HepG2 (cell line): ENCODE measurements around the gene CHST13. TPM values are rescaled to one million over a fixed set of nuclear protein-coding genes. Genes with fewer than 3 reads are reported as not detected.

Experiments
- AHR ChIP-seq: IDR thresholded peaks from 2 replicates; pipeline ENCODE4 v1.6.1; 2018; ENCODE audit warnings: missing genetic modification reagents, missing compliant biosample characterization
- HNF4A ChIP-seq: sonication (generic); formaldehyde crosslinking; IDR thresholded peaks from 2 replicates; pipeline ENCODE4 v1.4.0; 2020; ENCODE audit warnings: missing genetic modification reagents
- HOXA5 ChIP-seq: sonication (generic); formaldehyde crosslinking; IDR thresholded peaks from 2 replicates; pipeline ENCODE4 v1.4.0; 2020; ENCODE audit warnings: missing genetic modification reagents
- KAT2B ChIP-seq: fragments of 150-350 bp; IDR thresholded peaks from 2 replicates; pipeline ENCODE4 v1.6.1; 2014; ENCODE audit warnings: low read depth, low read length, borderline replicate concordance
- KLF15 ChIP-seq: sonication (generic); formaldehyde crosslinking; IDR thresholded peaks from 2 replicates; pipeline ENCODE4 v1.8.1; 2023; ENCODE audit warnings: borderline replicate concordance, mild to moderate bottlenecking, inconsistent platforms, missing genetic modification reagents, mixed read lengths
- MAZ ChIP-seq, 2 experiments: sonication (generic) in 1 of 2; formaldehyde crosslinking in 1 of 2; IDR thresholded peaks; 2 replicates each; pipeline versions ENCODE4 v1.5.0 to v1.6.1; 2012 to 2020; ENCODE audit warnings: low read depth in 2 of 2, mild to moderate bottlenecking in 2 of 2, borderline replicate concordance in 1 of 2, improper control_type of control experiment in 1 of 2, low read length in 1 of 2, missing genetic modification reagents in 1 of 2, moderate library complexity in 1 of 2
- NR2F1 ChIP-seq, 2 experiments: fragments of 450-650 bp in 1 of 2; formaldehyde crosslinking in 1 of 2; IDR thresholded peaks; 2 replicates each; pipeline versions ENCODE4 v1.5.0 to v1.6.1; 2016 to 2020; ENCODE audit warnings: mild to moderate bottlenecking in 1 of 2, missing compliant biosample characterization in 1 of 2, missing genetic modification reagents in 1 of 2, moderate library complexity in 1 of 2
- POGK ChIP-seq: sonication (generic); formaldehyde crosslinking; conservative IDR thresholded peaks from 2 replicates; pipeline ENCODE4 v1.8.0; 2022; ENCODE audit warnings: mild to moderate bottlenecking, moderate library complexity, missing genetic modification reagents
- RARA ChIP-seq: IDR thresholded peaks from 2 replicates; pipeline ENCODE4 v1.6.1; 2016; ENCODE audit warnings: missing genetic modification reagents, missing compliant biosample characterization
- SP5 ChIP-seq: IDR thresholded peaks from 2 replicates; pipeline ENCODE4 v1.6.1; 2016; ENCODE audit warnings: low read depth, borderline replicate concordance
- STAT5B ChIP-seq: sonication (generic); formaldehyde crosslinking; IDR thresholded peaks from 2 replicates; pipeline ENCODE4 v1.4.0; 2020; ENCODE audit warnings: missing genetic modification reagents
- U2AF1 ChIP-seq: fragments of 200-400 bp; formaldehyde crosslinking; optimal IDR thresholded peaks from 2 replicates; pipeline ENCODE3; 2017; ENCODE audit warnings: mild to moderate bottlenecking, low read depth, low read length
- XRCC5 ChIP-seq: fragments of 200-400 bp; formaldehyde crosslinking; optimal IDR thresholded peaks from 2 replicates; pipeline ENCODE3; 2017; ENCODE audit warnings: mild to moderate bottlenecking, low read length
- ZC3H13 ChIP-seq: sonication (generic); formaldehyde crosslinking; IDR thresholded peaks from 2 replicates; pipeline ENCODE4 v1.8.1; 2023; ENCODE audit warnings: mild to moderate bottlenecking, missing genetic modification reagents, moderate library complexity
- ZFX ChIP-seq: sonication (generic); formaldehyde crosslinking; IDR thresholded peaks from 2 replicates; pipeline ENCODE4 v1.4.0; 2020; ENCODE audit warnings: mild to moderate bottlenecking, low read depth, missing genetic modification reagents, moderate library complexity
- ZNF256 ChIP-seq: sonication (generic); formaldehyde crosslinking; conservative IDR thresholded peaks from 2 replicates; pipeline ENCODE4 v1.4.0; 2020; ENCODE audit warnings: missing genetic modification reagents
- ZNF574 ChIP-seq: sonication (generic); formaldehyde crosslinking; IDR thresholded peaks from 2 replicates; pipeline ENCODE4 v1.4.0; 2020; ENCODE audit warnings: missing genetic modification reagents
- ZNF781 ChIP-seq: sonication (generic); formaldehyde crosslinking; IDR thresholded peaks from 2 replicates; pipeline ENCODE4 v1.5.1; 2020; ENCODE audit warnings: borderline replicate concordance, mild to moderate bottlenecking, missing genetic modification reagents; ENCODE audit errors: not compliant biosample characterization
- ZNF790 ChIP-seq: sonication (generic); formaldehyde crosslinking; IDR thresholded peaks from 2 replicates; pipeline ENCODE4 v1.8.0; 2022; ENCODE audit warnings: missing genetic modification reagents, mild to moderate bottlenecking, borderline replicate concordance
- ZSCAN20 ChIP-seq: sonication (generic); formaldehyde crosslinking; IDR thresholded peaks from 2 replicates; pipeline ENCODE4 v1.4.0; 2020; ENCODE audit warnings: missing genetic modification reagents, mild to moderate bottlenecking, borderline replicate concordance
- polyA plus RNA-seq, 8 experiments: library from polyadenylated mRNA; depleted of rRNA in 3 of 8; stranded (reverse) in 7 of 8; unstranded in 1 of 8; fragments of >200 nt; fragmentation: Illumina TruSeq in 4 of 8; extraction: Trizol in 4 of 8; gene quantifications; 2 replicates each; pipeline versions ENCODE4 v1.2.1 to v1.2.3, GENCODE V29; 2011 to 2016; ENCODE audit warnings: low read depth in 4 of 8, missing spikeins in 1 of 8, mixed read lengths in 1 of 8; ENCODE audit not compliant: insufficient read depth in 1 of 8
- total RNA-seq, 5 experiments: library from RNA; depleted of rRNA; stranded (reverse); fragments of >200 nt; fragmentation: Illumina TruSeq; extraction: Trizol; gene quantifications; 2 replicates each; pipeline ENCODE4 v1.2.3, GENCODE V29; 2016; ENCODE audit warnings: low read depth in 1 of 5
- TF ChIP-seq, protein P1 (sequence below): sonication (generic); formaldehyde crosslinking; IDR thresholded peaks from 2 replicates; pipeline ENCODE4 v1.5.0; 2020; ENCODE audit warnings: mild to moderate bottlenecking, missing genetic modification reagents

The CHST13 gene
- total and polyA plus RNA-seq, 2 of the 13 experiments (the other 11 are each of a cell fraction or from before 2014, with no cell fraction given): 32.0 to 43.1 TPM

GRCh38 chr3:126523745-126524428 is at the start of gene CHST13 (continued):
- 0 out of 2 replicates have a peak, but pooled peaks have one; percentile 52 for TF ChIP-seq ZSCAN20 (CRISPR knock-in tag)
- TF ChIP-seq, protein P1, sequence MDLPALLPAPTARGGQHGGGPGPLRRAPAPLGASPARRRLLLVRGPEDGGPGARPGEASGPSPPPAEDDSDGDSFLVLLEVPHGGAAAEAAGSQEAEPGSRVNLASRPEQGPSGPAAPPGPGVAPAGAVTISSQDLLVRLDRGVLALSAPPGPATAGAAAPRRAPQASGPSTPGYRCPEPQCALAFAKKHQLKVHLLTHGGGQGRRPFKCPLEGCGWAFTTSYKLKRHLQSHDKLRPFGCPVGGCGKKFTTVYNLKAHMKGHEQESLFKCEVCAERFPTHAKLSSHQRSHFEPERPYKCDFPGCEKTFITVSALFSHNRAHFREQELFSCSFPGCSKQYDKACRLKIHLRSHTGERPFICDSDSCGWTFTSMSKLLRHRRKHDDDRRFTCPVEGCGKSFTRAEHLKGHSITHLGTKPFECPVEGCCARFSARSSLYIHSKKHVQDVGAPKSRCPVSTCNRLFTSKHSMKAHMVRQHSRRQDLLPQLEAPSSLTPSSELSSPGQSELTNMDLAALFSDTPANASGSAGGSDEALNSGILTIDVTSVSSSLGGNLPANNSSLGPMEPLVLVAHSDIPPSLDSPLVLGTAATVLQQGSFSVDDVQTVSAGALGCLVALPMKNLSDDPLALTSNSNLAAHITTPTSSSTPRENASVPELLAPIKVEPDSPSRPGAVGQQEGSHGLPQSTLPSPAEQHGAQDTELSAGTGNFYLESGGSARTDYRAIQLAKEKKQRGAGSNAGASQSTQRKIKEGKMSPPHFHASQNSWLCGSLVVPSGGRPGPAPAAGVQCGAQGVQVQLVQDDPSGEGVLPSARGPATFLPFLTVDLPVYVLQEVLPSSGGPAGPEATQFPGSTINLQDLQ (CRISPR knock-in tag): peak; percentile 26; the same call in 1 of the 2 replicates
- TF ChIP-seq RARA (CRISPR knock-in tag): peak; percentile 78
- TF ChIP-seq NR2F1 (CRISPR knock-in tag; IDR thresholded peaks at IDR 0.05): peak in 1 of 2 experiments; percentile 38; a peak in 1 of 4 replicates
- TF ChIP-seq MAZ (IDR thresholded peaks at IDR 0.05; ENCODE audit: borderline replicate concordance, low read depth, low read length): peak; percentile 98
- TF ChIP-seq MAZ (CRISPR knock-in tag; IDR thresholded peaks at IDR 0.05; ENCODE audit: low read depth): peak; percentile 79; the same call in 1 of the 2 replicates
- no peak for TF ChIP-seq XRCC5
- TF ChIP-seq SP5 (CRISPR knock-in tag): peak; percentile 97
- peak; percentile 32 for TF ChIP-seq POGK (CRISPR knock-in tag)
- peak; percentile 79 for TF ChIP-seq HOXA5
- TF ChIP-seq ZC3H13 (CRISPR knock-in tag): peak; percentile 38; the same call in 1 of the 2 replicates
- no peak; the same call in 1 of the 2 replicates for TF ChIP-seq ZNF256 (CRISPR knock-in tag)
- no peak; the same call in 1 of the 2 replicates for TF ChIP-seq KLF15 (CRISPR knock-in tag)
- no peak for TF ChIP-seq ZNF781 (CRISPR knock-in tag)
- peak; percentile 93; the same call in 1 of the 2 replicates for TF ChIP-seq AHR (CRISPR knock-in tag)
- TF ChIP-seq ZNF574 (CRISPR knock-in tag): peak; percentile 26
- TF ChIP-seq KAT2B: no peak
- no peak for TF ChIP-seq U2AF1
- peak; percentile 76 for TF ChIP-seq ZFX (CRISPR knock-in tag)
- TF ChIP-seq STAT5B (CRISPR knock-in tag): no peak
- TF ChIP-seq HNF4A (CRISPR knock-in tag): peak; percentile 94
- peak; percentile 41; the same call in 1 of the 2 replicates for TF ChIP-seq ZNF790
